GM18861 (cell line): ENCODE data around the gene COL23A1.

Experiments used
- ATAC-seq: cut with Tn5 transposase; IDR thresholded peaks from one replicate; pipeline ENCODE4 v1.9.1; 2021; ENCODE audit not compliant: unreplicated experiment

The COL23A1 gene

GRCh38 chr5:178590141-178590923 lies at the start of gene COL23A1:
COL23A1 (minus strand) TSS chr5:178590393.
- no peak for ATAC-seq

- no peak for ATAC-seq
These were observed 47.3 kb upstream of the COL23A1 start for GRCh38 chr5:178637356-178638074.

- ATAC-seq: no peak
These were observed 42.1 kb upstream of the COL23A1 start for GRCh38 chr5:178632285-178632684.

GRCh38 chr5:178630951-178631350 lies 40.8 kb upstream of the COL23A1 start:
- ATAC-seq: no peak

GRCh38 chr5:178630475-178630930 lies 40.3 kb upstream of the COL23A1 start:
- ATAC-seq: no peak

GRCh38 chr5:178627259-178627598 lies 37.0 kb upstream of the COL23A1 start:
- no peak for ATAC-seq

- peak; percentile 63 for ATAC-seq
These were observed 36.5 kb upstream of the COL23A1 start, which contains the start of gene CLK4 for GRCh38 chr5:178626484-178627258. CLK4 (minus strand) TSS chr5:178627050; CDS start chr5:178623416, 3,634 bp downstream.

- peak; percentile 20 for ATAC-seq
These were observed 35.7 kb upstream of the COL23A1 start for GRCh38 chr5:178625679-178626483.

GRCh38 chr5:178624631-178625546 lies 34.7 kb upstream of the COL23A1 start:
- ATAC-seq: no peak

- ATAC-seq: no peak
These were observed 32.6 kb upstream of the COL23A1 start for GRCh38 chr5:178622679-178623247.

GRCh38 chr5:178619390-178619789 lies 29.2 kb upstream of the COL23A1 start:
- no peak for ATAC-seq

- no peak for ATAC-seq
These were observed 22.1 kb upstream of the COL23A1 start for GRCh38 chr5:178612299-178612698.

GRCh38 chr5:178606269-178606668 lies 16.1 kb upstream of the COL23A1 start:
- ATAC-seq: no peak

- ATAC-seq: no peak
These were observed 15.6 kb upstream of the COL23A1 start for GRCh38 chr5:178605788-178606187.

- no peak for ATAC-seq
These were observed 12.6 kb upstream of the COL23A1 start for GRCh38 chr5:178602752-178603151.

- ATAC-seq: no peak
These were observed 5.6 kb upstream of the COL23A1 start for GRCh38 chr5:178595750-178596149.

- no peak for ATAC-seq
These were observed 5.0 kb upstream of the COL23A1 start for GRCh38 chr5:178595150-178595549.

- ATAC-seq: no peak
These were observed 781 bp upstream of the COL23A1 start for GRCh38 chr5:178590924-178591423.
